Fibroblast of the aortic adventitia (primary cell): ENCODE results near the gene C5AR1. TPM values are rescaled to one million over a fixed set of nuclear protein-coding genes. Genes with fewer than 3 reads are reported as not detected.
"Not testable (repeated sequence)": the region's sequence is repeated elsewhere in the genome, so short reads cannot be mapped to it uniquely, and the experiment has no call there.

Experiments
- DNase-seq: peaks from one replicate; pipeline ENCODE4 v3.0.0-alpha.2; 2010; ENCODE audit warnings: low read depth
- H3K4me3 ChIP-seq: 2 replicates; pipeline ENCODE4 v1.5.1; 2011; ENCODE audit warnings: low read depth, mild to moderate bottlenecking, control low read depth, low read length, moderate library complexity
- CTCF ChIP-seq: IDR thresholded peaks from 2 replicates; pipeline ENCODE4 v1.5.1; 2011; ENCODE audit warnings: mild to moderate bottlenecking, low read length, control low read depth, inconsistent platforms; ENCODE audit not compliant: insufficient read depth
- total RNA-seq: library from RNA; depleted of rRNA; stranded (reverse); fragments of >200 nt; gene quantifications from 2 replicates; pipeline ENCODE4 v1.2.3, GENCODE V29; 2012; ENCODE audit warnings: low replicate concordance

C5AR1 gene
- total RNA-seq, 1 donor: 0.09 TPM

GRCh38 chr19:47363758-47364531 is 54.3 kb downstream of the C5AR1 start:
- DNase-seq: no peak
- H3K4me3 ChIP-seq: no peak overlapping the region
- no peak for TF ChIP-seq CTCF

- not testable (repeated sequence) for DNase-seq, H3K4me3 ChIP-seq
Observed at GRCh38 chr19:47365455-47365854, 55.8 kb downstream of the C5AR1 start.

- no peak overlapping the region for H3K4me3 ChIP-seq
- TF ChIP-seq CTCF: no peak
- peak; percentile 33 for DNase-seq
Observed at GRCh38 chr19:47370045-47370611, 60.5 kb downstream of the C5AR1 start.

GRCh38 chr19:47371261-47371660 is 61.6 kb downstream of the C5AR1 start:
- no peak overlapping the region for H3K4me3 ChIP-seq
- no peak for TF ChIP-seq CTCF
- DNase-seq: no peak

Other genes starting within 250 kb of the C5AR1 start
- gene ZC3H4, start 196.1 kb upstream of the C5AR1 start, total RNA-seq: 20.4 and 24.0 TPM in 2 replicates
- 70.2 and 140 TPM in 2 replicates for gene SAE1, start 179.0 kb upstream of the C5AR1 start, total RNA-seq
- 9.2 and 12.9 TPM in 2 replicates for gene BBC3, start 78.7 kb upstream of the C5AR1 start, total RNA-seq
- 6.5 and 16.3 TPM in 2 replicates for gene CCDC9, start 53.3 kb upstream of the C5AR1 start, total RNA-seq
- 1.6 and 2.3 TPM in 2 replicates for gene INAFM1, start 35.0 kb upstream of the C5AR1 start, total RNA-seq
- gene C5AR2, start 22.3 kb downstream of the C5AR1 start, total RNA-seq: 0.33 and 0.63 TPM in 2 replicates
- gene DHX34, start 39.5 kb downstream of the C5AR1 start, total RNA-seq: 8.1 and 11.6 TPM in 2 replicates
- gene MEIS3, start 109.7 kb downstream of the C5AR1 start, total RNA-seq: 14.5 and 33.9 TPM in 2 replicates
- not detected in 2 replicates for gene SLC8A2, start 162.0 kb downstream of the C5AR1 start, total RNA-seq
- gene KPTN, start 174.4 kb downstream of the C5AR1 start, total RNA-seq: 2.5 and 2.9 TPM in 2 replicates
- gene NAPA, start 205.2 kb downstream of the C5AR1 start, total RNA-seq: 63.4 and 66.0 TPM in 2 replicates